HG03045 (cell line): ENCODE data around the gene SEMA6D.

ENCODE experiments used
- ATAC-seq: cut with Tn5 transposase; IDR thresholded peaks from one replicate; pipeline ENCODE4 v1.9.1; 2021; ENCODE audit warnings: mild to moderate bottlenecking, moderate library complexity; ENCODE audit not compliant: unreplicated experiment

Gene SEMA6D

DNA sequence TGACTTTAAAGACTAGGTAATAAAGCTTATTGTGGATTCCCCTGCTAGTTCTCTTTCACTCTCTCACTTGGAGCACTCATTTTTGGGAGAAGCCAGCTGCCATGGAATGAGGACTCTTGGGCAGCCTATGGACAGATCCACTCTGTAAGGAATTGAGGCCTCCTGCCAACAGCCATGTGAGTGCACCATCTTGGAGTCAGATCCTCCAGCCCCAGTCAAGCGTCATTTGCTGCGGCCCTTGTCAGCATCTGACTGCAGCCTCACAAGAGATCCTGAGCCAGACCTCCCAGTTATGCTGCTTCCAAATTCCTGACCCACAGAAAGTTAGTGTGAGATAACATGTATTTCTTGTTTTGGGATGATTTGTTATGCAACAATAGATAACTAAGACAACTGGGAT is 101.9 kb downstream of the SEMA6D start:
- no peak for ATAC-seq

DNA sequence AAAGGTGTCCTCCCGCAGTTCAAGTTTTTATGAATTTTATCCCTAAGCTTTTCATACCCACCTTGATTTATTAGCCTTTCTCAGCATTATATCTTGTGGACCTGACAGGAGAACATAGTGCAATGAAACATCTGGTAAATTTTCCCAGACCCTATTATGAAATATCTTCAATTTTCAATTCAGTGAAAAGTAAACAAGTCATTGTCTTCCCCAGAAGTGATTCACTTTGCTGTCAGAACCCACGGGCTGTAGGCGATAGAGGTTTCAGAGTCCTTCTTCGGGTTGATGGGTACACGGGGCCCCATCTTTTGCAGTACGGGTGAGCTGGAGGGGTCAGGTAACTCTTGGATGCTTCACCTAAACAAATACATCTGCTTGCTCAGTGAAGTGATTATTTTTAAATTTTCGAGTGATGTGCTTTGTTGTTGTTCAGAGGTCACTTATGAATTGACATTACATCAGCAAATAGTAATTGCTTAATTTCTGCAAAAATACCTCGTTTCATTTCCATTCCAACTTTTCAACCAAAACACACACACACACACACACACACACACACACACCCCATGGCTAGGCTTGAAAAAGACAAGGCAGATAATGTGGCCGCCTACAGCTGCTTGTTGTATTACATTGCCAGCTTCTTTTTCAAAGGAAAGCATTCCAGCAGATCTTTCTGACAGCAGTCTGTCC is 102.9 kb downstream of the SEMA6D start:
- no peak for ATAC-seq

DNA sequence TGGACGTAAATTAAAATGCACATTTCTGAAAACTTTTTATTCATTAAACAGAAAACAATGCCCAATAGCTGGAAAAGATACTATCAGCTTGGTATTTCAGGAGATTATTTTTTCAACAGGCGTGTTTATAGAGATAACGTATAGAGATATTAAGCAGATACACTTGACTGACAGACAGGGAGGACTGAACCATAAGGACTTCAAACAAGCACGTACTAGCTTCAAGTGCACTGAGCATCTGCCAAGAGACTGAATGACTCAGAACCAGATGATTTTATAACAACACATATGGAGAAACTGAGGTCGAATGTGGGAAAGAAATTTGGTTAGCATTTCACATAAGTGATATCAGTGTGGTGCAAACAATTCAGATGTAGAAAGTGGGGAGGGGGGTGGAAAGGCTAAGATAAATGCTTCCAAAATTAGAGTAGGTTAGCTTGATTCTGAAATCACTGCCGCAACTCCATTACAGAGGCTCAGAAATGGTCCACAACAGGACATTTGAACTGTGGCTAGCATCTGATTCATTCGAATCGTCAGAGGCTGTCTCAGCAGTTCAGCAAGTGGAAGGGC is 103.5 kb downstream of the SEMA6D start:
- no peak for ATAC-seq

DNA sequence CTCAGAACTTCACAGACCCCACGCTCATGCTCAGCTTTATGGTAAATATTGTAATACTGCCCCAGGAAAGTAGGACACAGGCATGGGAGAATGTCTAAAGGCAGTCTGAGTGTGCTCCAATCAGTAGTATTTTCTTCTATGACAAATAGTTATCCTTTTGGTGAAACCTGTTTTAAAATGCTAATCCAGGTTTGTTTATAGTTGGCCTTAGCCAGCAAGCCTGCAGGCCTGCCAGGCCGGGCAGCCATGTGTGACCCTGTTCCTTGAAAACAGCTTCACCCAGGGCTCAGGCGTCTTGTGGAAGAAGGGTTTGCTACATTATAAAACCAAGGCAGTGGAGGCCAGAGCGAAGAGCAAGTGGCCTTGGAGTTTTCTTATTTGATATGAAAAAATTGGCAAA is 104.7 kb downstream of the SEMA6D start:
- ATAC-seq, result no peak
